SK-N-SH (cell line): ENCODE data around the gene SPIRE1.

Experiments used
- CTCF ChIP-seq: fragments of 200-600 bp; sonication (generic); IDR thresholded peaks from 2 replicates; pipeline ENCODE4 v1.6.1; 2017; ENCODE audit warnings: antibody characterized with exemption, mild to moderate bottlenecking, moderate library complexity
- EP300 ChIP-seq, 2 experiments: IDR thresholded peaks; 2 replicates each; pipeline versions ENCODE4 v1.4.0 to v1.6.1; 2012; ENCODE audit warnings: borderline replicate concordance in 1 of 2, low read depth in 1 of 2, low read length in 1 of 2
- JUND ChIP-seq: IDR thresholded peaks from 2 replicates; pipeline ENCODE4 v1.4.0; 2012
- POLR2AphosphoS5 ChIP-seq: IDR thresholded peaks from 2 replicates; pipeline ENCODE4 v1.6.1; 2012; ENCODE audit warnings: low read depth, low read length
- YY1 ChIP-seq: IDR thresholded peaks from 2 replicates; pipeline ENCODE4 v1.4.0; 2012; ENCODE audit warnings: low read depth, mild to moderate bottlenecking
- TF ChIP-seq, protein P1 (sequence below): fragments of 150-350 bp; IDR thresholded peaks from 2 replicates; pipeline ENCODE4 v1.6.1; 2017; ENCODE audit warnings: antibody characterized with exemption, low read length, low read depth, borderline replicate concordance

GRCh38 chr18:12410081-12410481 is 247.8 kb downstream of the SPIRE1 start:
- TF ChIP-seq CTCF (no peak), EP300 (IDR thresholded peaks at IDR 0.05; ENCODE audit: borderline replicate concordance in 1 of 2, low read depth in 1 of 2, low read length in 1 of 2) (no peak), POLR2AphosphoS5 (no peak), JUND (no peak), YY1 (no peak)
- TF ChIP-seq, protein P1, sequence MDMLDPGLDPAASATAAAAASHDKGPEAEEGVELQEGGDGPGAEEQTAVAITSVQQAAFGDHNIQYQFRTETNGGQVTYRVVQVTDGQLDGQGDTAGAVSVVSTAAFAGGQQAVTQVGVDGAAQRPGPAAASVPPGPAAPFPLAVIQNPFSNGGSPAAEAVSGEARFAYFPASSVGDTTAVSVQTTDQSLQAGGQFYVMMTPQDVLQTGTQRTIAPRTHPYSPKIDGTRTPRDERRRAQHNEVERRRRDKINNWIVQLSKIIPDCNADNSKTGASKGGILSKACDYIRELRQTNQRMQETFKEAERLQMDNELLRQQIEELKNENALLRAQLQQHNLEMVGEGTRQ: no peak
